AG04450 (cell line): ENCODE data around the gene ACSL1. TPM values are rescaled to one million over a fixed set of nuclear protein-coding genes. Genes with fewer than 3 reads are reported as not detected.
A peak's percentile ranks its signal among the peaks of the same experiment; 100 is the strongest.

Experiments used
- CTCF ChIA-PET: fragments of 300-600, 350-600 bp; formaldehyde crosslinking; extraction: SDS; loops from one replicate; lab custom pipeline; 2022; ENCODE audit warnings: antibody characterized with exemption, inconsistent platforms; lab: Charles Lee
- POLR2A ChIA-PET: fragments of 350-600 bp; formaldehyde crosslinking; extraction: SDS; loops from one replicate; lab custom pipeline; 2021; ENCODE audit warnings: antibody characterized with exemption, inconsistent platforms; lab: Yijun Ruan, JAX
- DNase-seq: peaks from one replicate; pipeline ENCODE4 v3.0.0-alpha.2; 2011; ENCODE audit warnings: low read depth, low spot score
- H3K27ac ChIP-seq: one replicate; pipeline ENCODE4 v1.5.1; 2012; ENCODE audit warnings: low read depth, low read length, control low read depth
- H3K27me3 ChIP-seq: one replicate; pipeline ENCODE4 v1.6.0; 2012; ENCODE audit warnings: low read length; ENCODE audit not compliant: control insufficient read depth, insufficient read depth
- H3K4me3 ChIP-seq: 2 replicates; pipeline ENCODE4 v1.5.1; 2011; ENCODE audit warnings: mild to moderate bottlenecking, low read depth, low read length, control low read depth
- H3K9me3 ChIP-seq: 2 replicates; pipeline ENCODE4 v1.5.1; 2012; ENCODE audit warnings: low read length; ENCODE audit not compliant: control insufficient read depth, insufficient read depth
- polyA plus RNA-seq: library from polyadenylated mRNA; depleted of rRNA; stranded (reverse); fragments of >200 nt; gene quantifications from 2 replicates; pipeline ENCODE4 v1.2.3, GENCODE V29; 2011
- TF ChIP-seq, protein P1 (sequence below): IDR thresholded peaks from 2 replicates; pipeline ENCODE4 v1.5.1; 2011; ENCODE audit warnings: low read depth, low read length, control low read depth, inconsistent platforms

The ACSL1 gene
- polyA plus RNA-seq, 1 experiment: 23.9 TPM

DNA sequence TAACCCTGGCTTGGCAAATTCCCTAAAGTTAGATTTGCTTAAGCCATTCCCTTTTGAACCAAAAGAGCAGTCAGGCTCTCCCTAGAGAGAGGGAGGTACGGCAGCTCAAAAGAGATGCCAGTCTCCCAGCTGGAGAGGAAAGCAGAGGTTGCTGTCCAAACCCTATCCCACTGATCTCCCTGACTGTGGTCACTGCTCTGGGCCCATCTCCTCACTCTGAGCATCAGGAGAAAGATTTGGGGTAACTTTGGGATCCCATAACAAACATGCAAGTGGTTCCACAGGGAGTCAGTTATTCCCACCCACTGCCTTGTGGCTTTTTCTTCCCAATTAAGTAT lies 17.1 kb downstream of the ACSL1 start:
- Histone ChIP-seq H3K4me3 (no peak overlapping the region), H3K27me3 (no peaks in the 10 kb centered on the region), H3K9me3 (no peaks in the 10 kb centered on the region), H3K27ac (no peak overlapping the region)
- POLR2A ChIA-PET: interaction anchor here (0.8 kb wide), 1 partner anchor 334 kb away, joined by 3 read pairs; the partner anchor contains the start of gene IRF2
- CTCF ChIA-PET: interaction anchor here (1.2 kb wide), 1 partner anchor 17 kb away, joined by 3 read pairs; the partner anchor contains the start of gene ACSL1
- no peak for DNase-seq
- TF ChIP-seq, protein P1, sequence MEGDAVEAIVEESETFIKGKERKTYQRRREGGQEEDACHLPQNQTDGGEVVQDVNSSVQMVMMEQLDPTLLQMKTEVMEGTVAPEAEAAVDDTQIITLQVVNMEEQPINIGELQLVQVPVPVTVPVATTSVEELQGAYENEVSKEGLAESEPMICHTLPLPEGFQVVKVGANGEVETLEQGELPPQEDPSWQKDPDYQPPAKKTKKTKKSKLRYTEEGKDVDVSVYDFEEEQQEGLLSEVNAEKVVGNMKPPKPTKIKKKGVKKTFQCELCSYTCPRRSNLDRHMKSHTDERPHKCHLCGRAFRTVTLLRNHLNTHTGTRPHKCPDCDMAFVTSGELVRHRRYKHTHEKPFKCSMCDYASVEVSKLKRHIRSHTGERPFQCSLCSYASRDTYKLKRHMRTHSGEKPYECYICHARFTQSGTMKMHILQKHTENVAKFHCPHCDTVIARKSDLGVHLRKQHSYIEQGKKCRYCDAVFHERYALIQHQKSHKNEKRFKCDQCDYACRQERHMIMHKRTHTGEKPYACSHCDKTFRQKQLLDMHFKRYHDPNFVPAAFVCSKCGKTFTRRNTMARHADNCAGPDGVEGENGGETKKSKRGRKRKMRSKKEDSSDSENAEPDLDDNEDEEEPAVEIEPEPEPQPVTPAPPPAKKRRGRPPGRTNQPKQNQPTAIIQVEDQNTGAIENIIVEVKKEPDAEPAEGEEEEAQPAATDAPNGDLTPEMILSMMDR: no peak

DNA sequence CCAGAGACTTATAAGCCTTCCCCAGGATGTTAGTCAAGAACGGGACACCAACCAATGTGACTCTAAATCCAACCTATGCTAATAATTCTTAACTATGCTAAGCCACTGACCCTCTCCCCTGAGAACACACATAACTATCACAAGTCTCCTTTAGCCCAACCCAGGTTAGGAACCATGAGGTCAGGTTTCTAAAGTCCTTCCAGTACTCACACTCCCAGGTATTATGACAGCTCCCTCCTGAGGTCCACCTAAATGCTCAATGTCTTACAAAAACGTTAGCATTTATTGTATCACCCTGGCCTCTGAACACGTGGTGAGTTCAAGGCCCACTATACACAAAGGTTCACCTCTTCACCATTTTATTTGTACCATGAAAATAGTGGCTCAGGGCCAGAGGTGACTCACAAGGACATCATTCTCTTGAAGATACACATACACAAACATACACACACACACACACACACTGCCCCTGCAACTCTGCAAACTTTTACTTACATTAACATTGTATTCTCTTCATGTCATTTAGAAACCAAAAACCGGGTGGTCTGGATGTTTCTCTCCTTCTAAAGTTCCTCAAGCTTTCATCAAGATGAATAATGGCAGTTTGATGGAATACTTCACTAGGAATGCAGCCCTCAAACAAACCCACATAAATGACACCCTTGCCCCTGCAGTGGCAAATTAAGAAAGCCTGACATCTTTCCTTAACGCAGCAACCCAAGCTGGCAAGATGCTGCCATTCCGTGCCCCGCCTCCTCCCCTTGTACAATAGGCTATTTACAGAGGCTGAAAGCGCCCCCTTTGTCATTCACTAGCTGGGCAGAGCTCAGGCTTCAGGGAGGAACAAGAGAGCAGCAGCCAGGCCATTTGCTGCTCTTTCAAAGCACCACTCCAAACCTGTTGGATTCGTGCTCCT lies 17.7 kb downstream of the ACSL1 start:
- H3K4me3 ChIP-seq: no peak overlapping the region
- POLR2A ChIA-PET: interaction anchor here (0.8 to 1.2 kb wide), 2 partner anchors 15 to 334 kb away, joined by 3 to 6 read pairs; partner anchors contain the start of gene IRF2
- H3K9me3 ChIP-seq: no peaks in the 10 kb centered on the region; the same call in 1 of the 2 replicates
- peak; percentile 66 for DNase-seq
- no peaks in the 10 kb centered on the region for H3K27me3 ChIP-seq
- no peak overlapping the region for H3K27ac ChIP-seq
- CTCF ChIA-PET: interaction anchor here (1.2 kb wide), 1 partner anchor 18 kb away, joined by 3 read pairs; the partner anchor contains the start of gene ACSL1
- TF ChIP-seq, protein P1: 0 out of 2 replicates have a peak, but pooled peaks have one; percentile 14

DNA sequence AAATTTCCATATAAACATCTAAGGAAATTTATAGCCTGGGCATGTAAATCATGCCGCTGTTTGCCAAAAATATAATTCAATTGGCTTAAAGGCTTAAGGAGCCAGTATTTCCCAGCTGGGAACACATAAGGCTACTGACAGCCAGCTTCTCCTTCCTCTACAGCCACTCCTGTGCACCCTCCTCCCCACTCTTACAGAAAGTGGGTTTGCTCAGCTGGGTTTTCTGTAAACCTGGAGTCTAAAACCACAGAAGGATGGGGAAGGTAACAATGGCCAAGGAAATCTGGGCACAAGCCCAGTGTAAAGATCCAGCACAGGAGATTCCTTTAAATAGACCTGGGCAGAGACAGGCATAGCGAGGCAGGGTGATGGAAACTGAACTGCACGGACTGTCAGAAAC lies 18.5 kb downstream of the ACSL1 start:
- DNase-seq: no peak
- Histone ChIP-seq H3K4me3 (no peak overlapping the region), H3K9me3 (no peaks in the 10 kb centered on the region; the same call in 1 of the 2 replicates), H3K27ac (no peak overlapping the region), H3K27me3 (no peaks in the 10 kb centered on the region)
- ChIA-PET CTCF (interaction anchor here (1.2 kb wide), 1 partner anchor 19 kb away, joined by 3 read pairs; the partner anchor contains the start of gene ACSL1), POLR2A (interaction anchor here (1.2 kb wide), 1 partner anchor 14 kb away, joined by 6 read pairs; no protein-coding TSS in a partner anchor)
- TF ChIP-seq, protein P1: no peak

DNA sequence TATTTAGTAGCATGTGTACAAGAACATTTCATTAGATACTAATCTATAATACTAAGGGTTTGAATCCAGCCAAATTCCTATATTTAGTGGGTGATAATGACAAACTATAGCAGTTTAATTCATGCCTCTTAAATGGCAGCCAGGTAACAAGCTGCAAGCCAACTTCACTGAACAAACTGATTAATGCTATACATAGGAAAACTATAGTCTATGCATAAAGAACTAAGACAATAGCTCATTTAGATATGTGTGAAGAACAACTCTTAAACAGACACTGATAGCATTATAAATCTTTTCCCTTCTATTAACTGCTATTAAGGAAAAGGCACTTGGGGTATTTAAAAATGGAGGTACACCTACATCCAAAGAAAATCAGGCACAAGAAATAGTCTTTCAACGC lies 19.1 kb downstream of the ACSL1 start:
- ChIA-PET CTCF (no interaction called here), POLR2A (interaction anchor here (1.2 kb wide), 1 partner anchor 13 kb away, joined by 6 read pairs; no protein-coding TSS in a partner anchor)
- no peak overlapping the region for H3K27ac ChIP-seq
- no peaks in the 10 kb centered on the region; the same call in 1 of the 2 replicates for H3K9me3 ChIP-seq
- no peak for DNase-seq
- H3K27me3 ChIP-seq: no peaks in the 10 kb centered on the region
- TF ChIP-seq, protein P1: no peak
- no peak overlapping the region for H3K4me3 ChIP-seq

DNA sequence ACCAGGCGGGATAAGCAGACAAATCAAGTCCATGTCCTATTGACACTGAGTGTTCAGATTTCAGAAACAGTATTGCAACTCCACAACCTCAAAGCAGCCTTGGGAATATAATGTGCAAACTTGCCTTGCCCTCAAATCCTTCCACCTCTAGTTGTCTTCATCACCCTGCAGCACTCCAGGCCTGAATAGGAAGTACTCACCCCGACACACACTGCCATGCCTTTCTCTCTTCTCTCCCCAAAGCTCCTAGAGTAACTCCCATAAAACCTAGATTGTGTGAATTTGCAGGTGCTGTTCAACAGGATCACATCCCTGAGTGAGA lies 19.6 kb downstream of the ACSL1 start:
- CTCF ChIA-PET: no interaction called here
- no peak for DNase-seq
- TF ChIP-seq, protein P1: no peak
- Histone ChIP-seq H3K27me3 (no peaks in the 10 kb centered on the region), H3K9me3 (no peaks in the 10 kb centered on the region; the same call in 1 of the 2 replicates), H3K4me3 (no peak overlapping the region), H3K27ac (no peak overlapping the region)
- POLR2A ChIA-PET: no interaction called here
